ENCODE measurements around the gene TESK2. TPM values are rescaled to one million over a fixed set of nuclear protein-coding genes. Genes with fewer than 3 reads are reported as not detected.

Gene TESK2
- total and polyA plus RNA-seq, 2 of the 8 experiments (the other 6 are each of a cell fraction or from before 2014, with no cell fraction given) = 10.8 to 12.6 TPM

- Histone ChIP-seq H3K27ac (ENCODE audit: low read depth, low read length) (no peak overlapping the region), H3K9ac (replicated peaks in 1 of 4; ENCODE audit: extremely low read depth in 1 of 4, low read depth in 3 of 4, low read length in 3 of 4) (no peak overlapping the region), H3K36me3 (ENCODE audit: control insufficient read depth in 2 of 4, insufficient read depth in 4 of 4, low read length in 3 of 4) (peaks cover 38 to 78% (median 65%) of the 10 kb centered on the region in 4 experiments)
These were observed 25.5 kb upstream of the TESK2 start for GRCh38 chr1:45516465-45516864.

More at GRCh38 chr1:45516465-45516864, 25.5 kb upstream of the TESK2 start:
- Histone ChIP-seq H2AFZ (ENCODE audit: low read length) (no peak overlapping the region), H2BK15ac (ENCODE audit: low read length) (no peak overlapping the region), H2BK5ac (ENCODE audit: low read depth, low read length) (no peak overlapping the region), H4K91ac (replicated peaks; ENCODE audit: insufficient read length, low read length) (no peak overlapping the region), H2BK20ac (ENCODE audit: low read length) (no peak overlapping the region), H3K79me2 (ENCODE audit: control insufficient read depth in 1 of 2, insufficient read depth in 2 of 2, low read length in 2 of 2) (peaks cover 28 to 56% of the 10 kb centered on the region in 2 experiments), H3K14ac (ENCODE audit: insufficient read length) (no peak overlapping the region), H3K79me1 (ENCODE audit: low read depth, low read length) (no peaks in the 10 kb centered on the region), H2BK120ac (replicated peaks; ENCODE audit: low read depth, low read length) (no peak overlapping the region), H3K4me1 (replicated peaks in 1 of 4; ENCODE audit: control insufficient read depth in 3 of 4, insufficient read depth in 4 of 4, low read length in 3 of 4) (peaks cover 0 to 2% (median 0%) of the 10 kb centered on the region in 4 experiments; a peak in 2 of 7 replicates), H3K18ac (ENCODE audit: extremely low read depth, low read length) (no peak overlapping the region), H3K4ac (replicated peaks; ENCODE audit: insufficient read length, low read depth, low read length) (no peak overlapping the region), H4K5ac (ENCODE audit: insufficient read length, low read depth, low read length) (no peak overlapping the region), H2AK5ac (ENCODE audit: low read depth, low read length) (no peak overlapping the region), H3K9me3 (ENCODE audit: insufficient read depth in 2 of 2, low read depth in 1 of 2, low read length in 1 of 2) (no peaks in the 10 kb centered on the region), H2BK12ac (ENCODE audit: low read depth, low read length) (no peak overlapping the region), H3K27me3 (replicated peaks in 1 of 4; ENCODE audit: control insufficient read depth in 3 of 4, extremely low read depth in 1 of 4, insufficient read depth in 3 of 4, low read length in 3 of 4) (no peaks in the 10 kb centered on the region), H4K20me1 (replicated peaks in 1 of 2; ENCODE audit: control insufficient read depth in 1 of 2, insufficient read depth in 2 of 2, low read length in 2 of 2) (peaks cover 20 to 35% of the 10 kb centered on the region in 2 experiments), H3K4me3 (ENCODE audit: extremely low read depth in 1 of 4, insufficient read depth in 2 of 4, low read depth in 3 of 4, low read length in 4 of 4) (no peak overlapping the region), H4K8ac (ENCODE audit: extremely low read depth, insufficient read depth, low read length) (no peak overlapping the region), H3K23ac (ENCODE audit: insufficient read length) (no peak overlapping the region), H3K56ac (replicated peaks; ENCODE audit: insufficient read length, low read depth, low read length) (no peak overlapping the region), H3K23me2 (ENCODE audit: low read depth, low read length) (peaks cover 3% of the 10 kb centered on the region; the same call in 1 of the 2 replicates), H3K4me2 (ENCODE audit: insufficient read depth in 1 of 2, low read depth in 2 of 2, low read length in 2 of 2) (no peak overlapping the region)
- WGBS, 2 experiments (ENCODE audit: extremely low coverage in 1 of 2, insufficient coverage in 1 of 2, insufficient read length in 1 of 2, insufficient replicate concordance in 2 of 2, low coverage in 1 of 2, low lambda C conversion rate in 2 of 2, missing lambda C conversion rate in 1 of 2) = 80% methylated on average over 4 of the region's 4 CpGs; no CpG with 5 or more reads in 1 of the 2 experiments
- CTCF ChIA-PET (ENCODE audit: partially characterized antibody) = interaction anchor here (0.6 to 5.4 kb wide), 7 partner anchors 8 to 496 kb away, joined by 3 to 53 read pairs (median 4); no protein-coding TSS in a partner anchor
- POLR2A ChIA-PET (ENCODE audit: partially characterized antibody) = interaction anchor here (0.9 to 13.3 kb wide), 7 partner anchors 9 to 189 kb away, joined by 3 to 741 read pairs (median 12); partner anchors contain the start of genes AKR1A1, CCDC163, MMACHC and NASP
- no peak for TF ChIP-seq ASH2L (IDR thresholded peaks at IDR 0.05; ENCODE audit: low read length)
- FAIRE-seq = no peak
- no peak for DNase-seq (ENCODE audit: low read depth in 1 of 2, low spot score in 2 of 2)
